Measurements from ENCODE around the gene CCN5.
A peak's percentile ranks its signal among the peaks of the same experiment; 100 is the strongest.

CCN5 gene

DNA sequence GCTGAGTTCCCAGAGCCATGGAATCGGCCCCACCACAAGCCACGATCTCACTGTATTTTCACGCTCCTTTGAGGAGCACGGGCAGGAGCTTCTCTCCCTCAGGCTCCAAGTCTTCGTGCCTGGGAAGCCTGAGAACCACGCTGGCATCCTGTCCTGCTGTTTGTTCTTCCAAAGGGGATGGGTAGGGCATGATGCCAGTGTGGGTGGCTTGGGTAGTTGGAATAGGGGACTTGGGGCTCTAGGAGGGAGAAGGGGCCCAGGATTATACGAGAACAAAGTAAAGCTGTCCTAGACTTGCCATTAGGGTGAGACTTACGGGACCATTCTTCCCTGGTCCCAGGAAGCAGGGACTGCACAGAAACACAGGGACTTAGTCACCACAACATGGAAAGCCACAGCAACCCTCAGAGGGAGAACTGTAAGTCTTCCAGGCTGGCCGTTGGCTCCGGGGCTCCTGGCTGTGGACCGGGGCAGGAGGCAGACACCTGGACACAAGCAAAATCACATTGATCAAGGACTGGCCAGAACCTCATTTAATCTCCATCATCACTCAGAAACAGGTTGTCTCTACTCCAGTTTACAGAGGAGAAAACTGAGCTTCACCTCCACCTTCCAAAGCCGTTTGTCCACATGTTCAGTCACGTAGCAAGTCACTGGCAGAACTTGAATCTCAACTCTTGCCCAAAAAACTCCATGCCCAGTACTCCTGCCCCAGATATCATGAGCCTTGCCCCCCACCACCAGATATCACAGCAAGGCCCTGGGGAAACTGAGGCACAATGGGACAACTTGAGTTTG is 1.3 kb downstream of the CCN5 start:
- no peak for TF ChIP-seq CTCF (IDR thresholded peaks at IDR 0.05; ENCODE audit: low read depth, low read length)
- no peak overlapping the region for H3K4me3 ChIP-seq (replicated peaks in 1 of 2; ENCODE audit: low read depth in 2 of 2, low read length in 2 of 2)
- DNase-seq (ENCODE audit: low read depth in 2 of 2): no peak

- no peak for DNase-seq (ENCODE audit: low read depth in 2 of 2)
- no peak overlapping the region for H3K4me3 ChIP-seq (replicated peaks in 1 of 2; ENCODE audit: low read depth in 2 of 2, low read length in 2 of 2)
- peak; percentile 46 for TF ChIP-seq CTCF (IDR thresholded peaks at IDR 0.05; ENCODE audit: low read depth, low read length)
These were observed 2.8 kb downstream of the CCN5 start for GRCh38 chr20:44717986-44718385.

DNA sequence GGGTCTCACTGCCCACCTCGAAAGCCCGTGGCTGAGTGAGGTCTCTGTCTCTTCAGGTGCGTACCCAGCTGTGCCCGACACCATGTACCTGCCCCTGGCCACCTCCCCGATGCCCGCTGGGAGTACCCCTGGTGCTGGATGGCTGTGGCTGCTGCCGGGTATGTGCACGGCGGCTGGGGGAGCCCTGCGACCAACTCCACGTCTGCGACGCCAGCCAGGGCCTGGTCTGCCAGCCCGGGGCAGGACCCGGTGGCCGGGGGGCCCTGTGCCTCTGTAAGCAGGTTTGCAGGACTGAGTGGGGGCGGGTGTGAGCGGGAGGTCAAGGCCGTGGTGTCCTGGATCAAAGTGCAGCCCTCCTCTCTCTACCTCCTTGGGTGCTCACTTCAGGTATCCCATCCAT is 4.7 kb downstream of the CCN5 start:
- no peak overlapping the region for H3K4me3 ChIP-seq (replicated peaks in 1 of 2; ENCODE audit: low read depth in 2 of 2, low read length in 2 of 2)
- no peak for DNase-seq (ENCODE audit: low read depth in 2 of 2)
- TF ChIP-seq CTCF (IDR thresholded peaks at IDR 0.05; ENCODE audit: low read depth, low read length): no peak

DNA sequence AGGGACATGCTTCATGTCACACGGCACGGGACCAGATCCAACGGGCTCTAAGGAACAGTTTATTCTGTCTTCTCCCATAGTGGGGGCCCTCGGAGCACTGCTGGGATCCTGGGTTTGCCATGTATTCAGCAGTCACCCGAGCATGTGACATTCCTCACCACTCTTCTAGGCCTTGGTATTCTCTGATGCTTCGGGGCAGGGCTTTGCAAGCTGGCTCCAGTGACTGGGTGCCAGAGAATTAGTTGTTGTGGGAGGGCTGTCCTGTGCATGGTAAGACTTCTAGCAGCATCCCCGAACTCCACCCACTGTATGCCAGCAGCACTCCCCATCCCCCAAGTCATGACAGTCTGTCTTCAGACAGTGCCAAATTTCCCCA is 5.4 kb downstream of the CCN5 start:
- no peak overlapping the region for H3K4me3 ChIP-seq (replicated peaks in 1 of 2; ENCODE audit: low read depth in 2 of 2, low read length in 2 of 2)
- peak; percentile 79 to 86 for DNase-seq (ENCODE audit: low read depth in 2 of 2)
- TF ChIP-seq CTCF (IDR thresholded peaks at IDR 0.05; ENCODE audit: low read depth, low read length): no peak

DNA sequence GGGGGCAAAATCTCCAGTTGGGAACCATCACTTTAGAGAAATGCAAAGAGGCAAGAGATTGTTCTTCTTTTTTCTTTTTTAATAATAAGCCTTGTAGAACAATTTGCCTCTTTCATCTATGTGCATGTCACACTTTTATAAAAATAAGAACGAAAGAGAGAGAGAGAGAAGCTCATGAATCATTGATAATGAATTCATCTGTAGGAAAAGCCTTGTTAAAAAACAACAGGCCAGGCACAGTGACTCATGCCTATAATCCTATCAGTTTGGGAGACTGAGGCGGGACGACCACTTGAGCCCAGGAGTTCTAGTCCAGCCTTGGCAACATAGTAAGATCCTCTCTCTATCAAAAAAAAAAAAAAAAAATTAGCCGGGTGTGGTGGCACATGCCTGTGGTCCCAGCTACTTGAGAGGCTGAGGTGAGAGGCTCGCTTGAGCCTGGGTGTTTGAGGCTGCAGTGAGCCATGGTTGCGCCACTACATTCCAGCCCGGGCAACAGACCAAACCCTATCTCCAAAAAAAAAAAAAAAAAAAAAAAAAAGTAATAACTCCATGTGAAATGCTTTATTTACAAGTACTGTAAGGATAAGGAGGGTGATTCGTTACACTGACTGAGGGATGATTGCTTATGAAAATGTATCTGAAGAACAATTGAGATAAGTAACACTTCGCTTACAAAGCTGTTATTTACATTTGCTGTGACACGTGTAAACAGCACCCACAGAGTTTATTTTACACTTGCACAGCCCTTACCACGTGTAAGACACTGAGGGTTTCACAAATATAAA is 6.0 kb downstream of the CCN5 start:
- no peak for TF ChIP-seq CTCF (IDR thresholded peaks at IDR 0.05; ENCODE audit: low read depth, low read length)
- DNase-seq (ENCODE audit: low read depth in 2 of 2): peak; percentile 92 to 95
- no peak overlapping the region for H3K4me3 ChIP-seq (replicated peaks in 1 of 2; ENCODE audit: low read depth in 2 of 2, low read length in 2 of 2)

DNA sequence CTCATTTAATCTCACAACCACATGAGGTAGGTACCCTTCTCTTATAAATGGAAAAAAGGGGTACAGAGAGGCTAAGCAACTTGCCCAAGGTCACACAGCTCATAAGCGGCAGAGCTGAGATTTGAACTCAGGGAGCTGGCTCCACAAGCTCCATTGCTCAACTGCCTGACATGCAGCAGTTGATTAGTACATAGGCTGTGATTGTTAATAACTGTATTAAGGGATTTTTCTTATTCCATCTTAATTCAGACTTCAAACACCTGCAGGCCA is 6.6 kb downstream of the CCN5 start:
- no peak for DNase-seq (ENCODE audit: low read depth in 2 of 2)
- no peak for TF ChIP-seq CTCF (IDR thresholded peaks at IDR 0.05; ENCODE audit: low read depth, low read length)
- no peak overlapping the region for H3K4me3 ChIP-seq (replicated peaks in 1 of 2; ENCODE audit: low read depth in 2 of 2, low read length in 2 of 2)
